H1 (cell line): Measurements from ENCODE around the gene SERPINE2. TPM values are rescaled to one million over a fixed set of nuclear protein-coding genes. Genes with fewer than 3 reads are reported as not detected.

Experiments used
- CTCF ChIA-PET: fragments of 300-600 bp; sonication (Branson Sonifier 250); formaldehyde crosslinking; loops from one replicate; lab custom pipeline; 2021; ENCODE audit not compliant: partially characterized antibody; lab: Charles Lee
- POLR2A ChIA-PET: fragments of 300-600 bp; sonication (Branson Sonifier 250); formaldehyde crosslinking; loops from one replicate; lab custom pipeline; 2021; ENCODE audit warnings: inconsistent platforms; ENCODE audit not compliant: partially characterized antibody; lab: Charles Lee
- DNase-seq, 2 experiments: peaks; one replicate each; pipeline versions ENCODE4 v3.0.0 to v3.0.0-alpha.2; 2010 to 2022; ENCODE audit warnings: low spot score in 2 of 2, low read depth in 1 of 2, mixed read lengths in 1 of 2
- FAIRE-seq: peaks from 2 replicates; lab custom pipeline; 2011; peaks lifted over from hg19 to GRCh38; lab: Jason Lieb, UNC
- H2AFZ ChIP-seq: 2 replicates; pipeline ENCODE4 v1.8.1; 2012; ENCODE audit warnings: low read length, inconsistent platforms
- H2AK5ac ChIP-seq: 2 replicates; pipeline ENCODE4 v1.6.1; 2013; ENCODE audit warnings: low read depth, low read length
- H2BK120ac ChIP-seq: replicated peaks from 2 replicates; pipeline ENCODE3; 2013; ENCODE audit warnings: low read depth, low read length, inconsistent platforms
- H2BK12ac ChIP-seq: 2 replicates; pipeline ENCODE4 v1.6.1; 2013; ENCODE audit warnings: low read depth, low read length
- H2BK15ac ChIP-seq: 2 replicates; pipeline ENCODE4 v1.6.1; 2013; ENCODE audit warnings: low read length
- H2BK20ac ChIP-seq: 2 replicates; pipeline ENCODE4 v1.6.1; 2013; ENCODE audit warnings: low read length
- H2BK5ac ChIP-seq: 2 replicates; pipeline ENCODE4 v1.6.1; 2013; ENCODE audit warnings: low read depth, low read length
- H3K14ac ChIP-seq: 2 replicates; pipeline ENCODE4 v1.6.1; 2013; ENCODE audit warnings: inconsistent platforms; ENCODE audit not compliant: insufficient read length
- H3K18ac ChIP-seq: 2 replicates; pipeline ENCODE4 v1.6.1; 2013; ENCODE audit warnings: low read length; ENCODE audit errors: extremely low read depth
- H3K23ac ChIP-seq: 2 replicates; pipeline ENCODE4 v1.6.1; 2013; ENCODE audit warnings: inconsistent platforms; ENCODE audit not compliant: insufficient read length
- H3K23me2 ChIP-seq: 2 replicates; pipeline ENCODE4 v1.6.1; 2013; ENCODE audit warnings: low read depth, low read length
- H3K27ac ChIP-seq: 2 replicates; pipeline ENCODE4 v1.6.1; 2011; ENCODE audit warnings: low read depth, low read length, inconsistent platforms
- H3K27me3 ChIP-seq, 4 experiments: replicated peaks in 1 of 4; 1 replicate in 1 of 4; 2 replicates in 3 of 4; pipeline versions ENCODE4 v1.6.1 to v1.8.1; 2011 to 2013; ENCODE audit warnings: low read length in 3 of 4, mild to moderate bottlenecking in 3 of 4, inconsistent platforms in 2 of 4, mixed read lengths in 2 of 4, moderate library complexity in 1 of 4; ENCODE audit not compliant: control insufficient read depth in 3 of 4, insufficient read depth in 3 of 4; ENCODE audit errors: extremely low read depth in 1 of 4
- H3K36me3 ChIP-seq, 4 experiments: 2 replicates each; pipeline versions ENCODE4 v1.6.1 to v1.8.1; 2011 to 2013; ENCODE audit warnings: mild to moderate bottlenecking in 4 of 4, low read length in 3 of 4, moderate library complexity in 2 of 4, control low read depth in 1 of 4, inconsistent platforms in 1 of 4; ENCODE audit not compliant: insufficient read depth in 4 of 4, control insufficient read depth in 2 of 4
- H3K4ac ChIP-seq: replicated peaks from 2 replicates; pipeline ENCODE3; 2013; ENCODE audit warnings: low read length, low read depth, mixed read lengths, inconsistent platforms; ENCODE audit not compliant: insufficient read length
- H3K4me1 ChIP-seq, 4 experiments: replicated peaks in 1 of 4; 1 replicate in 1 of 4; 2 replicates in 3 of 4; pipeline versions ENCODE4 v1.6.1 to v1.8.1; 2011 to 2013; ENCODE audit warnings: low read length in 3 of 4, inconsistent platforms in 2 of 4, mixed read lengths in 1 of 4; ENCODE audit not compliant: insufficient read depth in 4 of 4, control insufficient read depth in 3 of 4
- H3K4me2 ChIP-seq, 2 experiments: 2 replicates each; pipeline versions ENCODE4 v1.6.1 to v1.8.1; 2011 to 2013; ENCODE audit warnings: low read depth in 2 of 2, low read length in 2 of 2, control low read depth in 1 of 2, inconsistent platforms in 1 of 2, mild to moderate bottlenecking in 1 of 2; ENCODE audit not compliant: insufficient read depth in 1 of 2
- H3K4me3 ChIP-seq, 4 experiments: fragments of 200-600, 300-600 bp in 1 of 4; sonication (generic), shearing (Covaris generic), sonication (Bioruptor Twin) in 1 of 4; 2 replicates each; pipeline versions ENCODE4 v1.5.1 to v1.8.1; 2011 to 2016; ENCODE audit warnings: low read length in 4 of 4, low read depth in 3 of 4, control low read depth in 2 of 4, inconsistent platforms in 2 of 4, mild to moderate bottlenecking in 2 of 4, mixed read lengths in 1 of 4, moderate library complexity in 1 of 4; ENCODE audit not compliant: insufficient read depth in 2 of 4; ENCODE audit errors: extremely low read depth in 1 of 4
- H3K56ac ChIP-seq: replicated peaks from 2 replicates; pipeline ENCODE3; 2013; ENCODE audit warnings: low read depth, mild to moderate bottlenecking, mixed read lengths, low read length, inconsistent platforms; ENCODE audit not compliant: insufficient read length
- H3K79me1 ChIP-seq: 2 replicates; pipeline ENCODE4 v1.6.1; 2013; ENCODE audit warnings: low read depth, low read length, control low read depth
- H3K79me2 ChIP-seq, 2 experiments: 2 replicates each; pipeline versions ENCODE4 v1.6.1 to v1.8.1; 2012 to 2013; ENCODE audit warnings: low read length in 2 of 2, mild to moderate bottlenecking in 2 of 2, inconsistent platforms in 1 of 2; ENCODE audit not compliant: insufficient read depth in 2 of 2, control insufficient read depth in 1 of 2
- H3K9ac ChIP-seq, 4 experiments: replicated peaks in 1 of 4; 1 replicate in 1 of 4; 2 replicates in 3 of 4; pipeline versions ENCODE4 v1.6.1 to v1.8.1; 2011 to 2013; ENCODE audit warnings: low read depth in 3 of 4, low read length in 3 of 4, control low read depth in 2 of 4, mild to moderate bottlenecking in 2 of 4, moderate library complexity in 2 of 4, inconsistent platforms in 1 of 4; ENCODE audit errors: extremely low read depth in 1 of 4
- H3K9me3 ChIP-seq, 2 experiments: 2 replicates each; pipeline versions ENCODE4 v1.6.1 to v1.8.1; 2012 to 2013; ENCODE audit warnings: mild to moderate bottlenecking in 2 of 2, moderate library complexity in 2 of 2, control low read depth in 1 of 2, inconsistent platforms in 1 of 2, low read depth in 1 of 2, low read length in 1 of 2, mixed read lengths in 1 of 2; ENCODE audit not compliant: insufficient read depth in 2 of 2
- H4K20me1 ChIP-seq, 2 experiments: replicated peaks in 1 of 2; 2 replicates each; pipeline versions ENCODE3 to v1.8.1; 2011 to 2013; ENCODE audit warnings: inconsistent platforms in 2 of 2, low read length in 2 of 2, mild to moderate bottlenecking in 1 of 2; ENCODE audit not compliant: insufficient read depth in 2 of 2, control insufficient read depth in 1 of 2
- H4K5ac ChIP-seq: 2 replicates; pipeline ENCODE4 v1.6.1; 2013; ENCODE audit warnings: low read length, low read depth, mixed read lengths, inconsistent platforms; ENCODE audit not compliant: insufficient read length
- H4K8ac ChIP-seq: 2 replicates; pipeline ENCODE4 v1.8.0; 2013; ENCODE audit warnings: mild to moderate bottlenecking, moderate library complexity, low read length, inconsistent platforms; ENCODE audit not compliant: insufficient read depth; ENCODE audit errors: extremely low read depth
- H4K91ac ChIP-seq: replicated peaks from 2 replicates; pipeline ENCODE3; 2013; ENCODE audit warnings: low read length, mixed read lengths, inconsistent platforms; ENCODE audit not compliant: insufficient read length
- CBX5 ChIP-seq: fragments of 300-800, 300-1000 bp; sonication (generic); IDR thresholded peaks from 2 replicates; pipeline ENCODE4 v1.7.1; 2016; ENCODE audit warnings: antibody characterized with exemption, low read length, low read depth
- CHD1 ChIP-seq: IDR thresholded peaks from 2 replicates; pipeline ENCODE4 v1.6.1; 2012; ENCODE audit warnings: low read depth, low read length, improper control_type of control experiment
- CHD2 ChIP-seq: IDR thresholded peaks from 2 replicates; pipeline ENCODE4 v1.6.1; 2012; ENCODE audit warnings: low read length, improper control_type of control experiment
- FOSL1 ChIP-seq: IDR thresholded peaks from 2 replicates; pipeline ENCODE4 v1.6.1; 2011; ENCODE audit warnings: mild to moderate bottlenecking, low read depth, low read length, moderate library complexity; ENCODE audit not compliant: insufficient read depth
- GABPA ChIP-seq: IDR thresholded peaks from 2 replicates; pipeline ENCODE4 v1.6.1; 2011; ENCODE audit warnings: mild to moderate bottlenecking, low read length, moderate library complexity, borderline replicate concordance; ENCODE audit not compliant: insufficient read depth
- KDM4A ChIP-seq: IDR thresholded peaks from one replicate; pipeline ENCODE4 v1.7.1; 2012; ENCODE audit warnings: low read depth, mild to moderate bottlenecking, moderate library complexity, low read length, inconsistent platforms; ENCODE audit not compliant: severe bottlenecking
- RBBP5 ChIP-seq: IDR thresholded peaks from 2 replicates; pipeline ENCODE4 v1.7.1; 2012; ENCODE audit warnings: low read depth, mild to moderate bottlenecking, inconsistent platforms, low read length, moderate library complexity, borderline replicate concordance
- RFX5 ChIP-seq: IDR thresholded peaks from 2 replicates; pipeline ENCODE4 v1.6.1; 2011; ENCODE audit warnings: low read depth, low read length, improper control_type of control experiment, borderline replicate concordance
- SIX5 ChIP-seq: IDR thresholded peaks from 2 replicates; pipeline ENCODE4 v1.6.1; 2011; ENCODE audit warnings: mild to moderate bottlenecking, low read depth, low read length
- SP4 ChIP-seq: IDR thresholded peaks from 2 replicates; pipeline ENCODE4 v1.6.1; 2012; ENCODE audit warnings: low read length, inconsistent platforms
- TBP ChIP-seq: IDR thresholded peaks from 2 replicates; pipeline ENCODE4 v1.6.1; 2011; ENCODE audit warnings: low read depth, low read length, improper control_type of control experiment
- ZNF274 ChIP-seq: IDR thresholded peaks from 2 replicates; pipeline ENCODE4 v1.7.0; 2012; ENCODE audit warnings: low read length, borderline replicate concordance; ENCODE audit errors: extremely low read depth
- WGBS, 2 experiments: shearing (Covaris generic) in 1 of 2; methylation state at CpG; one replicate each; pipeline versions ENCODE4 v1.1.6 to v1.1.7; 2013 to 2015; ENCODE audit warnings: low lambda C conversion rate in 2 of 2, mixed read lengths in 2 of 2, inconsistent platforms in 1 of 2, low coverage in 1 of 2, missing lambda C conversion rate in 1 of 2; ENCODE audit not compliant: insufficient replicate concordance in 2 of 2, insufficient coverage in 1 of 2, insufficient read length in 1 of 2; ENCODE audit errors: extremely low coverage in 1 of 2, missing lambda C conversion rate in 1 of 2; 5-methylcytosine and 5-hydroxymethylcytosine counted together
- polyA plus RNA-seq, 7 experiments: library from polyadenylated mRNA; depleted of rRNA in 3 of 7; stranded (reverse) in 5 of 7; unstranded in 2 of 7; fragments of >200 nt in 5 of 7; fragments of 200-250 nt in 2 of 7; gene quantifications; 1 replicate in 5 of 7; 2 replicates in 1 of 7; 4 replicates in 1 of 7; pipeline versions ENCODE4 v1.2.1 to v1.2.3, GENCODE V29; 2011 to 2013; ENCODE audit warnings: missing spikeins in 2 of 7, mixed read lengths in 2 of 7
- total RNA-seq: library from RNA; stranded (reverse); fragmentation: NEBNext Ultra II Directional; extraction: Animal tissue kit (Norgen Biotek cat#: 25700); gene quantifications from 2 replicates; pipeline ENCODE4 v1.2.1, GENCODE V29; 2021
- TF ChIP-seq, protein P1 (sequence below): IDR thresholded peaks from 2 replicates; pipeline ENCODE4 v1.6.1; 2012; ENCODE audit warnings: inconsistent platforms

SERPINE2 gene
- total and polyA plus RNA-seq, 2 of the 8 experiments (the other 6 are each of a cell fraction or from before 2014, with no cell fraction given), result 26.2 to 76.0 TPM

DNA sequence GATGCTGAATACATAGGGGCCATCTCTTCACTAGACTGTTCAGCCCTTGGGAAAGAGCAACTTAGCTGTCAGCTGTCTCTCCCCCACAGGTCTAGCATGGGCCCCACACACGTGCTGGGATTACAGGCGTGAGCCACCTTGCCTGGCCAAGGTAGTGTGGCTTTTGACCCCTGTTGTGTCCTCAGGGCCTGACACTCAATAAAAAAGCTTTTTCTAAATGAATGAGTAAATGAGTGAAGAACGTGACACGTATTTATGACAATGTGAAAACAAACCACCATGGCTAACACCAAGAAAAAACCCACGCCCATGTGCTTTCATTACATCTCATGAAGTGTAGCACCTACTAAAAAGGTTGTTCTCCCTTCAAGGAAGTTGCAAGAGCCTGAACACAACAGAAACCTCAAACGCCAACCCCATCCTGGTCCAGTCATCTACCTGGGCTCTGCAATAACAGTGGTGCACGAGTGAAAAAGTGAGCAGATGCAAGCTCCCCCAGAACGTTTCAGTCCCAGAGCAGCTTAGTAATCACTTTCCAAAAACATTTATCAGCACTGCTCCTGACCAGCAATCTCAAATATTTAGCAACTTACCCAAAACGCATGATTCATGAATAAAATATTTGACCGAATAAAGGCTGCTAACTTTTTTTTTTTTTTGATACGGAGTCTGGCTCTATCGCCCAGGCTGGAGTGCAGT is 97.4 kb downstream of the SERPINE2 start:
- Histone ChIP-seq H3K56ac (no peak overlapping the region), H3K18ac (peak overlapping the region; percentile 1; the same call in 1 of the 2 replicates), H3K27me3 (no peaks in the 10 kb centered on the region), H3K4me1 (peaks cover 2 to 27% (median 15%) of the 10 kb centered on the region in 4 experiments; a peak in 6 of 7 replicates), H3K4ac (peak overlapping the region; percentile 40), H3K27ac (no peak overlapping the region), H3K14ac (no peak overlapping the region), H2BK120ac (no peak overlapping the region), H2AK5ac (peak overlapping the region; percentile 32; the same call in 1 of the 2 replicates), H4K5ac (no peak overlapping the region), H4K91ac (no peak overlapping the region), H2BK20ac (no peak overlapping the region), H3K23me2 (peaks cover 4% of the 10 kb centered on the region), H3K4me3 (no peak overlapping the region), H3K23ac (no peak overlapping the region), H3K79me2 (peaks cover 19 to 72% of the 10 kb centered on the region in 2 experiments), H2BK5ac (peak overlapping the region; percentile 61; the same call in 1 of the 2 replicates), H3K79me1 (peaks cover 4% of the 10 kb centered on the region; the same call in 1 of the 2 replicates), H2AFZ (no peak overlapping the region), H2BK12ac (no peak overlapping the region), H4K8ac (no peak overlapping the region; the same call in 1 of the 2 replicates), H3K9me3 (no peaks in the 10 kb centered on the region), H3K9ac (no peak overlapping the region), H3K4me2 (no peak overlapping the region), H3K36me3 (no peaks in the 10 kb centered on the region; a peak in 1 of 8 replicates), H2BK15ac (no peak overlapping the region), H4K20me1 (peaks cover 4 to 5% of the 10 kb centered on the region in 2 experiments)
- POLR2A ChIA-PET, result interaction anchor here (0.7 to 2.0 kb wide), 4 partner anchors 8 to 17 kb away, joined by 4 to 5 read pairs (median 5); no protein-coding TSS in a partner anchor
- CTCF ChIA-PET, result interaction anchor here (0.6 to 1.3 kb wide), 5 partner anchors 12 to 922 kb away, joined by 3 to 4 read pairs (median 3); no protein-coding TSS in a partner anchor
- 76% methylated on average over 11 of the region's 12 CpGs; no CpG with 5 or more reads in 1 of the 2 experiments for WGBS, 2 experiments
- FAIRE-seq (no peak), DNase-seq (no peak)
- no peak for TF ChIP-seq CHD2
- TF ChIP-seq RBBP5, result no peak
- TF ChIP-seq TBP, result no peak
- no peak for TF ChIP-seq FOSL1
- TF ChIP-seq RFX5, result no peak
- no peak for TF ChIP-seq CBX5
- no peak for TF ChIP-seq GABPA
- no peak for TF ChIP-seq CHD1
- TF ChIP-seq SP4, result no peak
- TF ChIP-seq, protein P1, sequence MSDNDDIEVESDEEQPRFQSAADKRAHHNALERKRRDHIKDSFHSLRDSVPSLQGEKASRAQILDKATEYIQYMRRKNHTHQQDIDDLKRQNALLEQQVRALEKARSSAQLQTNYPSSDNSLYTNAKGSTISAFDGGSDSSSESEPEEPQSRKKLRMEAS, result no peak
- no peak for TF ChIP-seq SIX5
- no peak for TF ChIP-seq ZNF274
- no peak for TF ChIP-seq KDM4A
